K562 (cell line): ENCODE measurements around the gene BAG1.

Experiments
- ATF3 ChIP-seq, 2 experiments: fragments of 450-650 bp in 1 of 2; sonication (generic) in 1 of 2; formaldehyde crosslinking in 1 of 2; IDR thresholded peaks in 1 of 2; conservative IDR thresholded peaks in 1 of 2; 2 replicates each; pipeline versions ENCODE4 v1.6.1 to v1.8.1; 2016 to 2023; ENCODE audit warnings: mild to moderate bottlenecking in 2 of 2, moderate library complexity in 2 of 2, inconsistent platforms in 1 of 2, missing genetic modification reagents in 1 of 2
- CBX2 ChIP-seq: fragments of 200-600 bp; sonication (generic); IDR thresholded peaks from one replicate; pipeline ENCODE4 v1.6.1; 2012; ENCODE audit warnings: mild to moderate bottlenecking, low read length, inconsistent platforms; ENCODE audit not compliant: insufficient read depth, poor library complexity, severe bottlenecking
- CREB3L1 ChIP-seq: fragments of 450-650 bp; IDR thresholded peaks from 2 replicates; pipeline ENCODE4 v1.6.1; 2014; ENCODE audit warnings: low read depth, mild to moderate bottlenecking, moderate library complexity, borderline replicate concordance
- EP300 ChIP-seq: IDR thresholded peaks from 2 replicates; pipeline ENCODE4 v1.6.1; 2012; ENCODE audit warnings: low read length, improper control_type of control experiment
- ERF ChIP-seq: fragments of 450-650 bp; formaldehyde crosslinking; IDR thresholded peaks from 2 replicates; pipeline ENCODE4 v1.4.0; 2020; ENCODE audit warnings: mild to moderate bottlenecking, mixed read lengths
- FOS ChIP-seq: IDR thresholded peaks from 3 replicates; pipeline ENCODE4 v1.6.1; 2011; ENCODE audit not compliant: insufficient read length; ENCODE audit errors: extremely low read depth
- MLX ChIP-seq, 2 experiments: fragments of 450-650 bp in 1 of 2; sonication (generic) in 1 of 2; formaldehyde crosslinking; conservative IDR thresholded peaks; 2 replicates each; pipeline versions ENCODE4 v1.4.0 to v1.8.1; 2020 to 2022; ENCODE audit warnings: mild to moderate bottlenecking in 1 of 2, missing genetic modification reagents in 1 of 2
- NCOA2 ChIP-seq, 2 experiments: fragments of 450-650 bp; IDR thresholded peaks; 2 replicates each; pipeline ENCODE4 v1.6.1; 2018; ENCODE audit warnings: mild to moderate bottlenecking in 2 of 2, moderate library complexity in 1 of 2; ENCODE audit not compliant: partially characterized antibody in 2 of 2
- NKRF ChIP-seq: fragments of 450-650 bp; IDR thresholded peaks from 2 replicates; pipeline ENCODE4 v1.6.1; 2016; ENCODE audit warnings: borderline replicate concordance
- POLR2A ChIP-seq: fragments of 450-650 bp; conservative IDR thresholded peaks from 2 replicates; pipeline ENCODE4 v1.6.1; 2016
- RFX5 ChIP-seq: IDR thresholded peaks from 2 replicates; pipeline ENCODE4 v1.6.1; 2011; ENCODE audit warnings: low read depth, mild to moderate bottlenecking, improper control_type of control experiment, low read length
- SREBF2 ChIP-seq: sonication (generic); formaldehyde crosslinking; IDR thresholded peaks from 2 replicates; pipeline ENCODE4 v1.4.0; 2020; ENCODE audit warnings: mild to moderate bottlenecking, missing genetic modification reagents
- ZFP91 ChIP-seq: sonication (generic); formaldehyde crosslinking; IDR thresholded peaks from 2 replicates; pipeline ENCODE4 v1.8.0; 2022; ENCODE audit warnings: mild to moderate bottlenecking, missing genetic modification reagents

GRCh38 chr9:33248606-33249005 lies 15.9 kb downstream of the BAG1 start:
- TF ChIP-seq EP300 (no peak), CBX2 (no peak), ERF (CRISPR knock-in tag) (no peak), NCOA2 (IDR thresholded peaks at IDR 0.05; ENCODE audit: partially characterized antibody in 2 of 2) (no peak), SREBF2 (CRISPR knock-in tag) (no peak), RFX5 (no peak), ZFP91 (no peak), CREB3L1 (no peak), FOS (no peak), POLR2A (no peak), ATF3 (IDR thresholded peaks at IDR 0.05) (no peak), ATF3 (CRISPR knock-in tag; conservative IDR thresholded peaks at IDR 0.05) (no peak), MLX (CRISPR knock-in tag; conservative IDR thresholded peaks at IDR 0.05) (no peak), NKRF (no peak)
